Caco-2 (cell line): ENCODE measurements around the gene FAM174C. TPM values are rescaled to one million over a fixed set of nuclear protein-coding genes. Genes with fewer than 3 reads are reported as not detected.

Experiments
- BruUV-seq: library from RNA; stranded (reverse); fragments of 400-500 nt; replicated peaks from 2 replicates; lab custom pipeline; 2021; lab: Mats Ljungman, UMichigan
- CTCF ChIA-PET: fragments of 300-600 bp; sonication (Branson Sonifier 250); formaldehyde crosslinking; loops from one replicate; lab custom pipeline; 2022; ENCODE audit warnings: antibody characterized with exemption; lab: Charles Lee
- POLR2A ChIA-PET: fragments of 300-600 bp; sonication (Branson Sonifier 250); formaldehyde crosslinking; loops from one replicate; lab custom pipeline; 2022; ENCODE audit warnings: antibody characterized with exemption; lab: Charles Lee
- DNase-seq, 2 experiments: peaks; one replicate each; pipeline versions ENCODE4 v3.0.0 to v3.0.0-alpha.2; 2020 to 2022
- H3K27me3 ChIP-seq: replicated peaks from 2 replicates; pipeline ENCODE4 v1.6.0; 2011; ENCODE audit warnings: low read length; ENCODE audit not compliant: control insufficient read depth, insufficient read depth
- H3K36me3 ChIP-seq: 2 replicates; pipeline ENCODE4 v1.5.1; 2011; ENCODE audit warnings: low read length; ENCODE audit not compliant: control insufficient read depth, insufficient read depth
- H3K4me1 ChIP-seq: fragments of 250-450 bp; sonication (Bioruptor Pico); 2 replicates; pipeline ENCODE4 v1.5.1; 2020; ENCODE audit warnings: mild to moderate bottlenecking
- H3K4me3 ChIP-seq: 2 replicates; pipeline ENCODE4 v1.5.1; 2011; ENCODE audit warnings: low read depth, mild to moderate bottlenecking, control low read depth, low read length
- H3K9me3 ChIP-seq: fragments of 250-450 bp; sonication (Bioruptor Pico); 2 replicates; pipeline ENCODE4 v1.5.1; 2020; ENCODE audit warnings: mild to moderate bottlenecking, moderate library complexity
- H3K27ac Mint-ChIP-seq: one replicate; pipeline ENCODE4 v1.8.0; 2022; ENCODE audit warnings: mixed read lengths; ENCODE audit not compliant: unreplicated experiment
- H3K27me3 Mint-ChIP-seq: one replicate; pipeline ENCODE4 v1.8.0; 2022; ENCODE audit warnings: mixed read lengths; ENCODE audit not compliant: insufficient read depth, unreplicated experiment
- H3K36me3 Mint-ChIP-seq: one replicate; pipeline ENCODE4 v1.8.0; 2022; ENCODE audit warnings: mild to moderate bottlenecking, mixed read lengths; ENCODE audit not compliant: insufficient read depth, unreplicated experiment
- H3K4me1 Mint-ChIP-seq: one replicate; pipeline ENCODE4 v1.8.0; 2022; ENCODE audit warnings: low read depth, mixed read lengths; ENCODE audit not compliant: unreplicated experiment
- H3K4me3 Mint-ChIP-seq: one replicate; pipeline ENCODE4 v1.8.0; 2022; ENCODE audit warnings: mild to moderate bottlenecking, moderate library complexity, mixed read lengths; ENCODE audit not compliant: unreplicated experiment
- H3K9me3 Mint-ChIP-seq: one replicate; pipeline ENCODE4 v1.8.0; 2022; ENCODE audit warnings: mixed read lengths; ENCODE audit not compliant: unreplicated experiment
- intact Hi-C: fragments of 100-400 bp; cut with micrococcal nuclease; formaldehyde crosslinking; loops from one replicate; pipeline ENCODE4 v1.10.0; 2022; ENCODE audit not compliant: unreplicated experiment
- total RNA-seq: library from RNA; stranded (reverse); gene quantifications from 2 replicates; pipeline ENCODE4 v1.2.3, GENCODE V29; 2022
- TF ChIP-seq, protein P1 (sequence below), 2 experiments: fragments of 200-600 bp in 1 of 2; IDR thresholded peaks; 1 replicate in 1 of 2; 2 replicates in 1 of 2; pipeline versions ENCODE4 v1.5.1 to v1.8.0; 2011 to 2022; ENCODE audit warnings: antibody characterized with exemption in 1 of 2, control low read depth in 1 of 2, inconsistent platforms in 1 of 2, low read depth in 1 of 2, low read length in 1 of 2, mild to moderate bottlenecking in 1 of 2, moderate library complexity in 1 of 2; ENCODE audit not compliant: insufficient read depth in 1 of 2, severe bottlenecking in 1 of 2, unreplicated experiment in 1 of 2

The FAM174C gene
- total RNA-seq, 1 experiment from 2014 or later = 51.0 TPM

DNA sequence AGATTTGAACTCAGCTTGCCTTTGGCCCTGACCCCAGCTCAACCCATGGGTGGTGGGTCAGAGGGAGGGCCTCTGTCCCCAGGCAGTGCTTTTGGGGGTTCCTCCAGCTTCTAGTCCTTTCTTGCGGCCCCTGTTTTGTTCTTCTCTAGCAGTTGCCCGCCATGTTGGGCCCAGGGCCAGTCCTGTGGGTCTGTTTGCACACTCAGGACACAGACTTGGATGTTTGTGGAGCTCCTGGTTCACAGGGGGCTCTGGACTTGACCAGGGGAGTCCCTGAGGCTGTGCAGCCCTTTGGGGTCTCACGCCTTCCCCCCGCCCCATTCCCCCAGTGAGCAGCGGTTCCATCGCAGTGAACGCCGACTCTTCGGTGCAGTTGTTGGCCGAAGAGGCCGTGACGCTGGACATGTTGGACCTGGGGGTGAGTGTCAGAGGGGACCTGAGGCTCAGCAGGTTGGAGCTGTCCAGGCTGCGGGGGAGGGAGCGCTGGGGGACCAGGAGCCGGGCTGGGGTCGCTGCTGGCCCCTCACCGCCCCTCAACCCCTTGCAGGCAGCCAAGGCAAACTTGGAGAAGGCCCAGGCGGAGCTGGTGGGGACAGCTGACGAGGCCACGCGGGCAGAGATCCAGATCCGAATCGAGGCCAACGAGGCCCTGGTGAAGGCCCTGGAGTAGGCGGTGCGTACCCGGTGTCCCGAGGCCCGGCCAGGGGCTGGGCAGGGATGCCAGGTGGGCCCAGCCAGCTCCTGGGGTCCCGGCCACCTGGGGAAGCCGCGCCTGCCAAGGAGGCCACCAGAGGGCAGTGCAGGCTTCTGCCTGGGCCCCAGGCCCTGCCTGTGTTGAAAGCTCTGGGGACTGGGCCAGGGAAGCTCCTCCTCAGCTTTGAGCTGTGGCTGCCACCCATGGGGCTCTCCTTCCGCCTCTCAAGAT is 31.3 kb upstream of the FAM174C start:
- H3K27ac Mint-ChIP-seq = no peak overlapping the region
- Histone ChIP-seq H3K9me3 (no peaks in the 10 kb centered on the region), H3K27me3 (no peaks in the 10 kb centered on the region), H3K36me3 (no peaks in the 10 kb centered on the region), H3K4me1 (peaks cover 48% of the 10 kb centered on the region), H3K4me3 (no peak overlapping the region)
- intact Hi-C loops = loop anchor here (1.0 kb wide), 1 partner anchor 25 kb away; the partner anchor contains the start of gene CIRBP
- ChIA-PET POLR2A (interaction anchor here (0.5 to 4.4 kb wide), 8 partner anchors 10 to 217 kb away, joined by 3 to 110 read pairs (median 6); partner anchors contain the start of genes CIRBP, CNN2 and FAM174C), CTCF (interaction anchor here (0.6 to 3.4 kb wide), 16 partner anchors 9 to 186 kb away, joined by 3 to 440 read pairs (median 4); partner anchors contain the start of genes CIRBP and FAM174C)
- peak; percentile 74 to 87 for DNase-seq
- no peak overlapping the region for H3K4me3 Mint-ChIP-seq
- no peaks in the 10 kb centered on the region for H3K4me1 Mint-ChIP-seq
- peaks cover 25% of the 10 kb centered on the region for H3K36me3 Mint-ChIP-seq
- no TSS peak for BruUV-seq
- TF ChIP-seq, protein P1, sequence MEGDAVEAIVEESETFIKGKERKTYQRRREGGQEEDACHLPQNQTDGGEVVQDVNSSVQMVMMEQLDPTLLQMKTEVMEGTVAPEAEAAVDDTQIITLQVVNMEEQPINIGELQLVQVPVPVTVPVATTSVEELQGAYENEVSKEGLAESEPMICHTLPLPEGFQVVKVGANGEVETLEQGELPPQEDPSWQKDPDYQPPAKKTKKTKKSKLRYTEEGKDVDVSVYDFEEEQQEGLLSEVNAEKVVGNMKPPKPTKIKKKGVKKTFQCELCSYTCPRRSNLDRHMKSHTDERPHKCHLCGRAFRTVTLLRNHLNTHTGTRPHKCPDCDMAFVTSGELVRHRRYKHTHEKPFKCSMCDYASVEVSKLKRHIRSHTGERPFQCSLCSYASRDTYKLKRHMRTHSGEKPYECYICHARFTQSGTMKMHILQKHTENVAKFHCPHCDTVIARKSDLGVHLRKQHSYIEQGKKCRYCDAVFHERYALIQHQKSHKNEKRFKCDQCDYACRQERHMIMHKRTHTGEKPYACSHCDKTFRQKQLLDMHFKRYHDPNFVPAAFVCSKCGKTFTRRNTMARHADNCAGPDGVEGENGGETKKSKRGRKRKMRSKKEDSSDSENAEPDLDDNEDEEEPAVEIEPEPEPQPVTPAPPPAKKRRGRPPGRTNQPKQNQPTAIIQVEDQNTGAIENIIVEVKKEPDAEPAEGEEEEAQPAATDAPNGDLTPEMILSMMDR (IDR thresholded peaks at IDR 0.05; ENCODE audit: insufficient read depth in 1 of 2, low read depth in 1 of 2, low read length in 1 of 2, severe bottlenecking in 1 of 2, unreplicated experiment in 1 of 2) = peak; percentile 87 to 95
- H3K9me3 Mint-ChIP-seq = no peaks in the 10 kb centered on the region
- no peaks in the 10 kb centered on the region for H3K27me3 Mint-ChIP-seq

DNA sequence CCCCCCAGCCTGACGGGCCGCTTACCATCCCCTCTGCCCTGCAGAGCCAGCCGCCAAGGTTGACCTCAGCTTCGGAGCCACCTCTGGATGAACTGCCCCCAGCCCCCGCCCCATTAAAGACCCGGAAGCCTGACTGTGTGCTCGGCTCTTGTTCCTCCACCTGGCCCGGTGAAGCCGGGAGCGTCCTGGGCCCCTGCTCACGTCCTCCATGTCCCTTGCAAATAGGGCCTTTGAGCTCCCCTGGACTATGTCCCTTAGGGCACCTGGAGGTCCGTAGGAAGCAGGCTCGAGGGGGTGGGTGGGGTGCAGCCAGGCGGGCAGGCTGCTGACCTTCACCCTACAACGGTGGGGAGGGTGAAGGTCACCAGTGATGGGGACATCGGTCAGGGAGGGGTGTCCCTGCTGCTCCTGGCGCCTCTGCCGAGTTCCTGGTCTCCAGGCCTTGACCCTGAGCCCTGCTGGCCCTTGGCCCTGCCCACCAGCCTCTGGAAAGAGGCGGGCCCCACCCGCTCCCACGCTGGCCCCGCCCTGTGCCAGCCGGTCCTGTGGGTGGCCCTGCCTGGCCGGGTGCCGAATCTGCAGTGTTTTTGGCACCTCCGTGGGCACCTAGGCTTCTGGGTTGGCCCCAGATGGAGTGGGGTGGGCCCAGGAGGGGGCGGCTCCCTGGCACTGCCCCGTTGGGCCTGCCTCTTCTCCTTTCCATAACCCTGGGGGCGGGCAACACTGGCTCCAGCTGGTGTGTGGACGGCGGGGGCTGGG is 30.5 kb upstream of the FAM174C start:
- peaks cover 34% of the 10 kb centered on the region for H3K36me3 Mint-ChIP-seq
- Histone ChIP-seq H3K27me3 (no peaks in the 10 kb centered on the region), H3K4me1 (peaks cover 43% of the 10 kb centered on the region), H3K4me3 (no peak overlapping the region), H3K36me3 (no peaks in the 10 kb centered on the region; the same call in 1 of the 2 replicates), H3K9me3 (no peaks in the 10 kb centered on the region)
- H3K27me3 Mint-ChIP-seq = no peaks in the 10 kb centered on the region
- TF ChIP-seq, protein P1 (IDR thresholded peaks at IDR 0.05; ENCODE audit: insufficient read depth in 1 of 2, low read depth in 1 of 2, low read length in 1 of 2, severe bottlenecking in 1 of 2, unreplicated experiment in 1 of 2) = no peak
- no peak overlapping the region for H3K4me3 Mint-ChIP-seq
- intact Hi-C loops = loop anchor here (1.0 kb wide), 1 partner anchor 24 kb away; the partner anchor contains the start of gene CIRBP
- BruUV-seq = no TSS peak
- H3K9me3 Mint-ChIP-seq = no peaks in the 10 kb centered on the region
- ChIA-PET CTCF (interaction anchor here (0.6 to 3.4 kb wide), 15 partner anchors 8 to 179 kb away, joined by 3 to 440 read pairs (median 4); partner anchors contain the start of genes CIRBP and FAM174C), POLR2A (interaction anchor here (0.5 to 4.4 kb wide), 8 partner anchors 9 to 218 kb away, joined by 3 to 110 read pairs (median 6); partner anchors contain the start of genes CIRBP, CNN2 and FAM174C)
- H3K4me1 Mint-ChIP-seq = no peaks in the 10 kb centered on the region
- no peak overlapping the region for H3K27ac Mint-ChIP-seq
- DNase-seq = no peak
